Natural killer cell (primary cell): ENCODE measurements around the gene ACAN. TPM values are rescaled to one million over a fixed set of nuclear protein-coding genes. Genes with fewer than 3 reads are reported as not detected.

Experiments
- ATAC-seq, 3 donors: fragments of 150-1000 bp in 2 of 3; fragments of 200-7000 bp in 1 of 3; cut with Tn5 transposase; 1 replicate in 1 of 3; 2 replicates in 2 of 3; pipeline ENCODE4 v1.10.0; 2021; ENCODE audit warnings: mild to moderate bottlenecking in 2 of 3, moderate library complexity in 2 of 3
- DNase-seq, 2 donors: peaks; one replicate each; pipeline versions ENCODE4 v3.0.0 to v3.0.0-alpha.2; 2013 to 2021; ENCODE audit warnings: mixed read lengths in 1 of 2
- H3K27ac ChIP-seq: one replicate; pipeline ENCODE4 v1.5.1; 2013; ENCODE audit warnings: mild to moderate bottlenecking, low read length
- H3K27me3 ChIP-seq: one replicate; pipeline ENCODE4 v1.6.1; 2013; ENCODE audit warnings: low read length; ENCODE audit not compliant: control insufficient read depth, insufficient read depth
- H3K36me3 ChIP-seq: one replicate; pipeline ENCODE4 v1.6.1; 2013; ENCODE audit warnings: low read length; ENCODE audit not compliant: control insufficient read depth, insufficient read depth
- H3K4me1 ChIP-seq: one replicate; pipeline ENCODE4 v1.6.1; 2013; ENCODE audit warnings: low read length; ENCODE audit not compliant: control insufficient read depth, insufficient read depth
- H3K4me3 ChIP-seq: one replicate; pipeline ENCODE4 v1.5.1; 2013; ENCODE audit warnings: low read length
- H3K9me3 ChIP-seq: one replicate; pipeline ENCODE4 v1.6.1; 2013; ENCODE audit warnings: low read length; ENCODE audit not compliant: control insufficient read depth, insufficient read depth
- H3K27ac Mint-ChIP-seq, 2 donors: one replicate each; pipeline ENCODE4 v1.8.0; 2022; ENCODE audit warnings: mild to moderate bottlenecking in 2 of 2, mixed read lengths in 2 of 2, moderate library complexity in 1 of 2
- H3K27me3 Mint-ChIP-seq, 2 donors: one replicate each; pipeline ENCODE4 v1.8.0; 2022; ENCODE audit warnings: low read depth in 2 of 2, mixed read lengths in 2 of 2
- H3K36me3 Mint-ChIP-seq: one replicate; pipeline ENCODE4 v1.8.0; 2022; ENCODE audit warnings: mixed read lengths
- H3K4me1 Mint-ChIP-seq, 2 donors: one replicate each; pipeline ENCODE4 v1.8.0; 2022; ENCODE audit warnings: mixed read lengths in 2 of 2
- H3K4me3 Mint-ChIP-seq: one replicate; pipeline ENCODE4 v1.8.0; 2022; ENCODE audit warnings: mild to moderate bottlenecking, moderate library complexity, mixed read lengths
- H3K9me3 Mint-ChIP-seq, 2 donors: one replicate each; pipeline ENCODE4 v1.8.0; 2022; ENCODE audit warnings: mixed read lengths in 2 of 2
- WGBS: methylation state at CpG from one replicate; pipeline ENCODE4 v1.1.7; 2013; ENCODE audit warnings: missing lambda C conversion rate; ENCODE audit not compliant: insufficient coverage; 5-methylcytosine and 5-hydroxymethylcytosine counted together
- intact Hi-C: fragments of 100-400 bp; cut with micrococcal nuclease; formaldehyde crosslinking; loops from one replicate; pipeline ENCODE4 v1.14.2; 2022
- total RNA-seq, 4 donors: library from RNA; stranded (reverse); fragments of 120-200 nt in 1 of 4; gene quantifications; one replicate each; pipeline versions ENCODE4 v1.2.3 to v1.2.4, GENCODE V29; 2013 to 2022
- TF ChIP-seq, protein P1 (sequence below): fragments of 200-600 bp; IDR thresholded peaks from one replicate; pipeline ENCODE4 v1.8.0; 2022; ENCODE audit warnings: antibody characterized with exemption

Gene ACAN
- total RNA-seq, 3 donors from 2014 or later (not counting 1 experiment from before 2014, with no cell fraction given) = not detected

GRCh38 chr15:88904624-88905327, 101.5 kb downstream of the ACAN start:
- peak overlapping the region; percentile 54 for H3K27ac ChIP-seq
- Mint-ChIP-seq H3K27ac (no peak overlapping the region), H3K4me3 (no peak overlapping the region), H3K36me3 (no peaks in the 10 kb centered on the region), H3K27me3 (no peaks in the 10 kb centered on the region), H3K9me3 (no peaks in the 10 kb centered on the region), H3K4me1 (peaks cover 7 to 14% of the 10 kb centered on the region in 2 donors)
- H3K9me3 ChIP-seq = no peaks in the 10 kb centered on the region
- H3K27me3 ChIP-seq = no peaks in the 10 kb centered on the region
- intact Hi-C loops = loop anchor here (1.0 to 5.0 kb wide), 3 partner anchors 113 to 282 kb away; partner anchors contain the start of gene AEN
- H3K4me1 ChIP-seq = peaks cover 15% of the 10 kb centered on the region
- peak; percentile 74 to 97 for DNase-seq
- WGBS = 38% methylated on average over 10 of the region's 10 CpGs
- H3K36me3 ChIP-seq = no peaks in the 10 kb centered on the region
- H3K4me3 ChIP-seq = no peak overlapping the region
- TF ChIP-seq, protein P1, sequence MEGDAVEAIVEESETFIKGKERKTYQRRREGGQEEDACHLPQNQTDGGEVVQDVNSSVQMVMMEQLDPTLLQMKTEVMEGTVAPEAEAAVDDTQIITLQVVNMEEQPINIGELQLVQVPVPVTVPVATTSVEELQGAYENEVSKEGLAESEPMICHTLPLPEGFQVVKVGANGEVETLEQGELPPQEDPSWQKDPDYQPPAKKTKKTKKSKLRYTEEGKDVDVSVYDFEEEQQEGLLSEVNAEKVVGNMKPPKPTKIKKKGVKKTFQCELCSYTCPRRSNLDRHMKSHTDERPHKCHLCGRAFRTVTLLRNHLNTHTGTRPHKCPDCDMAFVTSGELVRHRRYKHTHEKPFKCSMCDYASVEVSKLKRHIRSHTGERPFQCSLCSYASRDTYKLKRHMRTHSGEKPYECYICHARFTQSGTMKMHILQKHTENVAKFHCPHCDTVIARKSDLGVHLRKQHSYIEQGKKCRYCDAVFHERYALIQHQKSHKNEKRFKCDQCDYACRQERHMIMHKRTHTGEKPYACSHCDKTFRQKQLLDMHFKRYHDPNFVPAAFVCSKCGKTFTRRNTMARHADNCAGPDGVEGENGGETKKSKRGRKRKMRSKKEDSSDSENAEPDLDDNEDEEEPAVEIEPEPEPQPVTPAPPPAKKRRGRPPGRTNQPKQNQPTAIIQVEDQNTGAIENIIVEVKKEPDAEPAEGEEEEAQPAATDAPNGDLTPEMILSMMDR = peak; percentile 98
- peak; percentile 87 to 95 (median 90) for ATAC-seq

DNA sequence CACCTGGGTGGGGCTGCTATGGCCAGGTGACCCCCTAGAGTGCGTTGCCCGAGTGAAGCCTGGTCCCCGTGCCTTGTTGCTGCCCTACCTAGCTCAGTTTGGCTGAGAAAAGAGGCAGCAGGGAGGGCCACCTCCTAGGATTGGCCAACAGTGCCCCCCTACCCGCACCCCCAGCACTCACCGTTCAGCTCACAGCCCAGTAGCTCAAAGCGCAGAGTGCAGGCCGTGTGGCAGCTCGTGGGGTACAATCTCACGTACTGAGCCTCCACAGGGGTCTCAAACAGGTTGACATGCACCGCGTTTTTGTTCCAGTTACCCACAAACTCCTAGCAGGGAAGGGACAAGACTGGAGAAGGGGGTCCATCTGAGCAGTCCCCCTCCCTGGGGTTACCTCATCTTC, 102.3 kb downstream of the ACAN start:
- H3K9me3 Mint-ChIP-seq = no peaks in the 10 kb centered on the region
- no peak overlapping the region for H3K4me3 Mint-ChIP-seq
- intact Hi-C loops = loop anchor here (2.0 to 5.0 kb wide), 2 partner anchors 271 to 283 kb away; partner anchors contain the start of gene AEN
- 96% methylated on average over 9 of the region's 11 CpGs for WGBS
- peaks cover 15% of the 10 kb centered on the region for H3K4me1 ChIP-seq
- no peaks in the 10 kb centered on the region for H3K9me3 ChIP-seq
- no peak overlapping the region for H3K27ac Mint-ChIP-seq
- no peaks in the 10 kb centered on the region for H3K27me3 Mint-ChIP-seq
- H3K4me1 Mint-ChIP-seq = peaks cover 7 to 19% of the 10 kb centered on the region in 2 donors
- ATAC-seq (no peak), DNase-seq (no peak)
- TF ChIP-seq, protein P1 = no peak
- H3K4me3 ChIP-seq = no peak overlapping the region
- H3K27ac ChIP-seq = no peak overlapping the region
- no peaks in the 10 kb centered on the region for H3K36me3 Mint-ChIP-seq
- no peaks in the 10 kb centered on the region for H3K27me3 ChIP-seq
- H3K36me3 ChIP-seq = no peaks in the 10 kb centered on the region

DNA sequence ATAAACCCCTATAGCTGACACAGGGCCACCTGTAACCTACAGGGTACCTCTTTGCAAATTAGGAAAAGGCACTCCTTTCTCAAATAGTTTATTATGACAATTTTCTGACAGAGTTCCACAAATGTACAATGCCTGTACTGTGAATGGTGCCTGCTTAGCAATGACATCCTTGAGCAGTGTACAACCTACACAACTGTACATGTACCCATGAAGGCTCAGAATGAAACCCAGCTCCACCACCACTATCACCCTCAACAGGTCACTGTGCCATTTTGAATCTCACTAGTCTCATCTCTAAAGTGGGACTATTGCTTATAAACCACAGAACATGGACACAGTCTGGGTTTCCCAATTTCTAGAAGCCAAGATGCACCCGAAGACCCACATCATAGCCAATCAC, 102.9 kb downstream of the ACAN start:
- Mint-ChIP-seq H3K36me3 (no peaks in the 10 kb centered on the region), H3K9me3 (no peaks in the 10 kb centered on the region), H3K4me3 (no peak overlapping the region), H3K4me1 (peaks cover 7 to 19% of the 10 kb centered on the region in 2 donors), H3K27ac (no peak overlapping the region), H3K27me3 (no peaks in the 10 kb centered on the region)
- no peak for ATAC-seq
- H3K27ac ChIP-seq = no peak overlapping the region
- 89% methylated on average over 1 of the region's 1 CpG for WGBS
- no peaks in the 10 kb centered on the region for H3K27me3 ChIP-seq
- no peak for DNase-seq
- H3K9me3 ChIP-seq = no peaks in the 10 kb centered on the region
- no peak overlapping the region for H3K4me3 ChIP-seq
- peaks cover 15% of the 10 kb centered on the region for H3K4me1 ChIP-seq
- TF ChIP-seq, protein P1 = no peak
- intact Hi-C loops = loop anchor here (5.0 kb wide), 1 partner anchor 284 kb away; the partner anchor contains the start of gene AEN
- H3K36me3 ChIP-seq = no peaks in the 10 kb centered on the region
